NCI-H1092 treated with DMSO at 0.1 percent for 48 hours (cell line): Measurements from ENCODE around the gene FBXO10.
"Not testable (repeated sequence)": the region's sequence is repeated elsewhere in the genome, so short reads cannot be mapped to it uniquely, and the experiment has no call there.

Experiments used
- DNase-seq: peaks from one replicate; lab custom pipeline; 2025; lab: John Stamatoyannopoulos, UW

FBXO10 gene

DNA sequence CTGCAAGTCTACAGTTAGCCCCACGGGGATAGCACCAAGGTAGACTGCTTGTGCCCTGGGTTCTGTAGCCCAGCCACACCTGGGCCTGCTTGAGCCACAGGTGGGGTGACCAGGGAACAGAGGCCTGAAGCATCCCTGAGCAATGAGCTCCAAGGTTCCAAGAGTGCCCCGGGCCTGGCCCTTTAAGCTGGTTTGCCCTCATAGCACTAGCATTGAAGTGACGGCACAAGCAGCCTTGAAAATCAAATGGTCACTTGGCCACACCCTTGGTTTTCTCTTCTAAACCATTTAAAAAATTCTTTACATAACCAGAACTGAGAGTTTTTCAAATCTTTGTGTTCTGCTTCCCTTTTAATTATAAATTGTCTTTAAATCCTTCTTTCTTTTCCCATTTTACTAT lies 24.7 kb downstream of the FBXO10 start:
- no peak for DNase-seq

DNA sequence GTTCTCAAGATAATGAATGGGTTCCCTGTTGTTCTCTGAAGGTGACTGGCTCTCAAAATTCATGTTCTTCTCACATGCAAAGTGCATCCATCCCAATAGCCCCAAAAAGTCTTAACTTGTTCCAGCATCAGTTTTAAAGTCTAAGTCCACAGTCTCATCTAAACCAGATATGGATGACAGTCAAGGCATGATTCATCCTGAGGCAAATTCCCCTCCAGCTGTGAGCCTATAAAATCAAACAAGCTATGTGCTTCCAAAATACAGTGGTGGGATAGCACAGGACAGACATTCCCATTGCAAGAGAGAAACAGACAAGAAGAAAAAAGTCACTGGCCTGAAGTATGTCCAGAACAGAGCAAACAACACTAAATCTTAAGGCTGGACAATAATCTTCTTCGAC lies 25.4 kb downstream of the FBXO10 start:
- no peak for DNase-seq

DNA sequence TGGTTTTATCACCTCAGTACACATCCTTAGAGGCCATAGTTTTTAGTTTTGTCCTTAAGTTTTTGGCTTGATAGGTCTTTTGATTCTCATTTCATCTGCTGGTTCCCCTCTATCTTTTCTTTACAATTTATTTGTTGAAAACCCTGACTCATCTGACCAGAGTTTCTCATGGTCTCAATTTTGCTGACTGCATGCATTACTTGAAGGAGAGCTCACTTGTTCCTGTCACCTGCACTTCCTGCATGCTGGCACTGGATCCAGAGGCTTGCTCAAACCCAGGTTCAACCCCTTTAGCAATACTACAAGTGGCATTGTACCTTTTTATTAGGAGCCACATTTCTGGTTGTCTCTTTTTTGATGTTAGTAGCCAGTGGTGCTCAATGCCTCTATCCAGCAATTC lies 26.7 kb downstream of the FBXO10 start:
- DNase-seq = no peak

DNA sequence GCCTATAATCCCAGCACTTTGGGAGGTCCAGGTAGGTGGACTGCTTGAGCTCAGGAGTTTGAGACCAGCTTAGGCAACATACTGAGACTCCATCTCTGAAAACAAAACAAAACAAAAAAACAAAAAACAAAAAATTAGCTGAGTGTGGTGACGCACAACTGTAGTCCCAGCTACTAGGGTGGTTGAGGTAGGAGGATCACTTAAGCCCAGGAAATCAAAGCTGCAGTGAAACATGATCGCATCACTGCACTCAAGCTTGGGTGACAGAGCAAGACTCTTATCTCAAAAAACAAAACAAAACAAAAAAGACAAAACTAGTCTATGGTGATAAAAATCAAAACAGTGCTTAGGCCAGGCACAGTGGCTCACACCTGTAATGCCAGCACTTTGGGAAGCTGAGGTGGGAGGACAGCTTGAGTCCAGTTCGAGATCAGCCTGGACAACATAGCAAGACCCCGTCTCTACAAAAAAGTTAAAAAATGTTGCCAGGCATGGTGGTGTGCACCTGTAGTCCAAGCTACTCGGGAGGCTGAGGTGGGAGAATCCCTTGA lies 28.8 kb downstream of the FBXO10 start:
- no peak for DNase-seq

DNA sequence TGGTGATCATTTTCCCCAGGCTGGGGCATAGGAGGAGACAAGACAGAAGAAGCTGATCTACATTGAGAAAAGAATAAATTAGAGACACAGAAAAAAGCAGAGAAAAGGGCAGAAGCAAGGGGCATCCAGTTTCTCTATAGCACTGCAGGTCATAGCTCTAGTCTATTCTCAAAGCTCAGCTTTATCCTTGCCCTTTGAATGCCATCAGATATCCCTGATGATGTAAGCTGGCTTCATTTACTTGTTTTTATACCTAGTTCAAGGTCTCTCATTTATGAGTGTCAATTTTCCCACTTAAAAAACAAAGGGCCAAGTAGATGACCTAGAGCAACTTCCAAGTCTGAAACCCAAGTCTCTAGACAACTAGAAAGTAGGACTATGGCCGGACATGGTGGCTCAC lies 32.7 kb downstream of the FBXO10 start:
- DNase-seq = no peak

DNA sequence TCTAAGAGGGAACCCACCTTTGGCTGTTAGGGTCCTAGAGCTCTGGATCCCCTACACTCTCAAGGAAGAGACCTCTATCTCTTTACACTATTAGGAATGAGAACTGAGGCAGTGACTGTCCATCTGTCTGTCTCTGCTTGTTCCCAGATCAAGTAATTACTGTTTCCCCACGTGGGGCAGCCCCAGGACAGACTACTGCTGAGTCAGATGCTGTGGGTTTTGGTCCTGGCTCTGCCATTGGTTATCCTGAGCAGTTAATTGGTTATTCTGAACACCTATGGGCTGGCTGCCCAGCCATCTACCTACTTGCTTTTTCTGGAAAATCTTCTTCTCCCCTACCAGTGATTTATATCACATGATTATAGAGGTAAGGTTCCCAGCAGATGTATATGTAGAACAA lies 33.3 kb downstream of the FBXO10 start:
- no peak for DNase-seq

DNA sequence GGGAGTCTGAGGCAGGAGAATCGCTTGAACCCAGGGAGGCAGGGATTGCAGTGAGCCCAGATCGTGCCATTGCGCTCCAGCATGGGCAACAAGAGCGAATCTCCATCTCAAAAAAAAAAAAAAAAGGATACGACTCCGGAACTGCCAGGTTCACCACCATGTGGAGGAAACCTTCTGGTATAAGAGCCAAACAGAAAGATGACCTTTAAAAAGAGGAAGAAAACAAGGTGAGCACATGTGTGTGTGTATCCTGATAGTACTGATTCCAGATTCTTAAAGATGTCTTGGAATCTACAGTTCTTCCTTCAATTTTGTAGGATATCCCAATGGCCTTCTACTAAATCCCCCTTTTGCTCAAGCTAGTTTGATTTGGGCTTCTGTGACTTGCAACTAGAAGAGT lies 33.7 kb downstream of the FBXO10 start:
- DNase-seq = no peak

DNA sequence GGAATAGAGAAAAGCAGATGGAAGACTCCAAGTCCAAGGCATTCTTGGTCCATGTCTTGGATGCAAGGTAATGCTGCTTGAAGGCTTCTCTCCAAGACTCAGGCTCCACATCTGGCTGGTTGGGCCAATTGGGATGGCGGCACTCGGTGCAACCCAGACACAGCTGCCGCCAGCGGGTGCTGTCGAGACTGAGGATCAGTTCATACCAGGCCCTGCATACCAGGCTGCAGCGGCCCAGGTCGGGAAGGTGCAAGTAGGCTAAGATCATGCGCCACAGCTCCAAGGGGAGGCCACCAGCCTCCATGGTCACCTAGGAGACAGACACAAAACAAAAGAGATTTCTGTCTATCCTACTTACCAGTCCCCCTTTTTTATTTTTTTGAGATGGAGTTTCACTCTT lies 34.7 kb downstream of the FBXO10 start:
- DNase-seq = no peak

DNA sequence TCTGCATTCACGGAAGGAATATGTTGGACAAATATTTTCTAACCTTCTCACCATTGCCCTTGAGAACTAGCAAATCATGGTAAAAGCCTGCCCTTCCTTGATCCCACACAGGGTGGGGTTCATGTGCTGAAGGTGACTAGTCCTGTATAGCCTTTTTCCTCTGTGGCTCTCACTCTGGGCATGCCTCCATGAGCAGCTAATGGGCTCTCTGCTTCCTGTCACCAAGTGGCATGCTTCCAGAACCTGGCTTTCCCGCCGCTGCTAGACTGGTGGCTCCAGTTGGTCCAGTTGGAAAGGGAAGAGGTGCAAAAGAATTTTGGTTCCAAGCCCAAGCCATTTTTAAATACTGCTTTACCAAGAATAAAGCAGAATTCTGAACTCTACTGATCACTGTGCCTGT lies 35.5 kb downstream of the FBXO10 start:
- DNase-seq = no peak

DNA sequence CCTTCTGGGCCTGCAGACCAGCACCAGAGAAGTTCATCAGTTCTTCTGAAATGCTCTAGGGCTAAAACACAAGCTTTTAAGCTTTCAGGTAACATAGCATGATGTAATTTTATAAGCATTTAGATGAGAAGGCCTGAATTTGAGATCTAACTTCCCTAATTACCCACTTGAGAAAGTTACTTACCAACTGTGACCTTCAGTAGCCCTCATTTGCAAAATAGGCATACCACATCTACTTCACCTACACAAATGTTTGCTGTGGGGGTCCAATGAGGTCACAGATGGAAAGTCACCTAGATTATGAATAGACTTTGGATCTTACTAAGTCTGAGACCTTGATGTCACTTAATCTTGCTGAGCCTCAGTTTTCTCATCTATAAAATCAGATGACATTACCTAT lies 36.5 kb downstream of the FBXO10 start:
- no peak for DNase-seq

DNA sequence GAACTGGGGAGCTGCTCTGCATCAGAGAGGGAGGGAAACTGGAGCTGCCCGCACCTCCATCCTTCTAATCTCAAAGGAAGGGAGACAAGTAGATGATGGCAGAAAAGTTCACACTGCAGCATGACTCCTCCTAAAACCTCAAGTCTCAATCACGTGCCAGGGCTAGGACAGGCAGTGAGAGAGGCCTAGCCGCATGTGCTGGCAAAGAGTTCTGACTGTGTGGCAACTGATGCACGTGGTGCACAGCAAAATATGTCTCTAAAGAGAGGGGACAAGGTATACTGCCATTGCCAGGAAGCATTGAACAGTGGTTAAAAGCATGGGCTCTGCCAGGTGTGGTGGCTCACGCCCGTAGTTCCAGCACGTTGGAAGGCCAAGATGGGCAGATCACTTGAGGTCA lies 38.1 kb downstream of the FBXO10 start:
- DNase-seq = no peak

DNA sequence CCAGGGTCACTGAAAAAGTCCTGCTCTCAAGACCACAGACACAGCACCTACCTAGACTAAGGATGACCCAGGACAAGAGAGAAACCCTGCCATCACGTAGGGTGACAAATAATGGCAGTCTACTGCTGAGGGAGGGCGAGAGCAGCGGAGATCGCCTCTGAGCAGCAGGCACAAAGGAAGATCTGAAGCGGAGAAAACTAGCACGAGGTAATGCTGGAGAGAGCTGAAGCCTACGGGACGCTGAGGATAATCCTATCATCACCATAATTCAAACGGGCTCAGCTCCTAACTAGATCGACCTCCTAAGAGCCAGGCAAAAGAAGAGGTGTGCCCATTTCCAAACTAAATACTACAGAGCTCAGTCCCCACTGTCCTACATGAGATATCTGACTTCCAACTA lies 41.3 kb downstream of the FBXO10 start:
- no peak for DNase-seq

DNA sequence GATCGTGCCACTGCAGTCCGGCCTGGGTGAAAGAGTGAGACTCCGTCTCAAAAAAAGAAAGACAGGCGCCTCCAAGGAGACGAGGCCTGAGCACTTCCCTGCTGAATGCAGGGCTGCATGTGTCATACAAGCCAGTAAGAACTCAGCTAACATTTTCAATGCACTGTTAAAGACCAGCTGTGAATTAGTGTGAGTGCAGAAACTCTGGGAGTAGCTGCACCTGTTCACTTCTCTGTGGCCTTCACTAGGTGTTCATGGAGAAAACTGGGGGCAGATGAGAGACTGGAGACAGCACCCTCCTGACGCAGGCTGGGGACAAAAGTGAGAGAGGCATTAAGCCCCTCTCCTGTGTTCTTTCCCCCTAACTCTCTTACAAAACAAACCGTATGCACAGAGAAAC lies 41.8 kb downstream of the FBXO10 start:
- no peak for DNase-seq

DNA sequence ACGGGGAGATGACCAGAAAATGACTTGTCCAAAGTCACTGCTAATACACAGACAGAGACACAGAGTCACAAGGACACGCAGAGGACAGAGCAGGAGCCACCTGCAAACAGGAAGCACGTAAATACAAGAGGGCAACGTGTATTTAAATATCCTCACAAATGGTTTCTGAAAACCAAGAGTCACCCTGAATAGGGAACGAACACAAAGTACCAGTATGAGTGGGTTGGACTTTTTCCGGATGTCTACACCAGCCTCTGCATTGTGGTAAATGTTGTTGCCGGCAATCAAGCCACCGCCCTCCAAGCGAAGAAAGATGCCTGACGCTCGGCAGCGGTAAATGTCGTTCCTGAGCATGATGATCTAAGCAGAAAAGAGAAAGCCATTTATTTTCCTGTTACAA lies 44.5 kb downstream of the FBXO10 start:
- DNase-seq = no peak

DNA sequence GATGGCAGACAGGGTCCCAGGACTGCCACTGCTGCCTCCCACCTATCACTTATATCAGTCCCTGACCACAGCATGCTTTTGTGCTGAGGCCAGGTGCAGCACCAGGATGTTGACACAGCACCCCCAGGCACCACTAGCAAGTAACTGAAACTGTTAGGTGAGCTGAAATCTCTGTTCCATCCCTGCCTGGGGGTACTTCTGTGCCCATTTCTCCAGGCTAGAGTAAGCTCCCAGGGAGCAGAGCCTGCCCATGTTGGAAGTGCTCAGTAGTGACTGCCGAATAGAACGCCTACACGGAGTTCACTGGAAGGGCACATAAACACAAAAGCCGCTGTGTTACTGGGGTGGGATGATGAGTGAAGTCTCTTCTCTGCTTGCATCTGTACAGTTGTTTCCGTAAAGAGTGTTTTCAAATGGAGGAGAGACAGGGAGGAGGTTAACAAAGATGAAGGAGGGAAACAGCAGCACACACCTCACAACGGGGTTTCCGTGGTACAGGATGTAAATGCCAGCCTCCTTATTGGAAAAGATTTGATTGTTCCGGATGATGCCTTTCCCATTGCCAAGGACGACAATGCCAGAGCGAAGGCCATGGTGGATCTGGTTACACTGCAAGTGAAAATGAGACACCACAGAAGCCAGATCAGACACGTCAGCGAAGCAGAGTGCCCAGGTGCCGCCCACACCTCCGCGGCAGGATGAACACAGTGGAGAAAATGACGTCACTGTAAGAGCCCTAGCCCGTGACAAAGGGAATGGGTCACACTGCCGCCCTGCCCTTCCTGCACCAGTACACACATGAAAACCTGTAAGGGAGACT lies 47.3 kb downstream of the FBXO10 start:
- no peak for DNase-seq

DNA sequence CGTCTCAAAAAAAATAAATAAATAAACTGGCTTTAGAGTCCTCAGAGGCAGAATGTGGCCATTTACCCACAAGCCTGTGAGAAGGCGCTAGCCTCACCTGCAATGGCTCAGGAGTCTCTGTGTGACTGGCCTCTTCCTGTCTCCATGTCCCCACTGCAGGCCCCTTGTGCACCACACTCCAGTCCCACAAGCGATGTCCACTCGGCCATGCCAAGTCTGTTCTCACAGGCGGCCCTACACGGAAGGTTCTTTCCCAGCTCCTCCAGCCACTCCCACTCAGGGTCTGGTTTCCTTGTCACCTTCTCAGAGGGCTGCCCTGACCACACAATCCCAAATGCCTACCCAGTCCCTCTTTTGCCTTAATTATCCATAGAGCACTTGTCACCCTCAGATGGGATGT lies 52.3 kb downstream of the FBXO10 start:
- no peak for DNase-seq

DNA sequence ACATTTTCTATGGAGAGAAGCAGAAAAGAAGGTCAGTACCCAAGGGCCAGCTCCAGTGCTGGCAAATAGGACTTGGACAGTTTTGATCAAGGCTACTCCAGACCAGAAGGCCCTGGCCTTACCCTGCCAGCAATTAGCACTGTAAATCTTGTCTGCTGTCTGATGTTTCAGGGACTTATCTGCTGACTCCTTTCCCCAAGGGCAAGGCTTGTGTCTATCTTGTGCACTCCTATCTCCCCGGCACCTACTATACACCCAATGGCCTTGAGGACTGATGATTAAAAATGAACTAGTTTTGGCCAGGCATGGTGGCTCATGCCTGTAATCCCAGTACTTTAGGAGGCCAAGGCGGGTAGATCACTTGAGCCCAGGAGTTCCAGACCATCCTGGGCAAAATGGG lies 53.2 kb downstream of the FBXO10 start:
- DNase-seq = no peak

DNA sequence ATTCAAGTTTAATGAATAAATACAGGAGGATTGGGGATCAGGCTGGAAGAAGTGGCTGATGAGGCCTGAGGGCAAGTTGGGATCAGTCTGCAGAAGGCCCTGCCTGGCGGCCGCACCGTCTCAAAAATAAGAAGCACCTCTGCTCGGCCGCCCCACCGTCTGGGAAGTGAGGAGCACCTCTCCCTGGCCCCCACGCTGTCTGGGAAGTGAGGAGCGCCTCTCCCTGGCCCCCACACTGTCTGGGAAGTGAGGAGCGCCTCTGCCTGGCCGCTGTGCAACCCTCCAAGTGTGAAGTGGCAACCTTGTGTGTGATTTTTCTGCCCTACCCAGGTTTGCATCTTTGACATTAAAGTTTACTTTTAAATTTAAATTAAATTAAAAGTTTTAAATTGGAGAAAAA lies 55.1 kb downstream of the FBXO10 start:
- DNase-seq = no peak

DNA sequence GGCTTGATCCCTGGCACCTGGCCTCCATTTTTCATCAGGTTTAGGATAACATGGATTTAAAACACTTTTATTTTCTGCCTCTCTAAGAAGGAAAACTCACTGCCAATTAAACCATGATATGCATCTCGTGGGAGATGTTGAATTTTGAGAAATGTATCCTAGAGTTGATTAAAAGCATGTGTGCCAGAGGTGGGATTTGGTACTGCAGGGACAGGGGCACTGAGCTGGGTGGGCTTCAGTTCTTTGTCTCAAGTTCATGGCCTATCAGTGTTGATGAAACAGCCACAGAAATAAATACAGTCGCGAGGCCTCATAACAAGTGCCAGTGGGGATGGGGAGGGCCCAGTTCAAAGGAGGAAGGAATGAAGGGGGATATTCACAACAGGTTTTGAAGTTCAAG lies 55.5 kb downstream of the FBXO10 start:
- no peak for DNase-seq

DNA sequence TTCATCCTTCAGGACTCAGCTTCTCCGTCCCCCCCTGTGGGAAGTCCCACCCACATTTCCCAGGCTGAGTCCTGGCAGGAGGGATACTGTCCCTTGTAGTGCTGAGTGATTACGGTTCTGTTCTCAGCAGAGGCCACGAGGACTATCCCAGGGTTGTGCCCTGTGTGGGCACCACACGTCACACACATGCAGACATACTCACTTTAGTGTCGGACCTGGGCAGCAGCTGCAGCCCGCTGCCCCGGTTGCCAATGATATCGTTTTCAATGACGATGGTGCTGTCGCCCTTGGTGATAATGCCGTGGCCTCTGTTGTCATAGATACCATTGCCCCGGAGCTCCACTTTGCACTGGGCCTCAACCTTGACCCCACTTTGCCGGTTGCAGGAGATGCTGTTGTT lies 58.3 kb downstream of the FBXO10 start:
- no peak for DNase-seq

DNA sequence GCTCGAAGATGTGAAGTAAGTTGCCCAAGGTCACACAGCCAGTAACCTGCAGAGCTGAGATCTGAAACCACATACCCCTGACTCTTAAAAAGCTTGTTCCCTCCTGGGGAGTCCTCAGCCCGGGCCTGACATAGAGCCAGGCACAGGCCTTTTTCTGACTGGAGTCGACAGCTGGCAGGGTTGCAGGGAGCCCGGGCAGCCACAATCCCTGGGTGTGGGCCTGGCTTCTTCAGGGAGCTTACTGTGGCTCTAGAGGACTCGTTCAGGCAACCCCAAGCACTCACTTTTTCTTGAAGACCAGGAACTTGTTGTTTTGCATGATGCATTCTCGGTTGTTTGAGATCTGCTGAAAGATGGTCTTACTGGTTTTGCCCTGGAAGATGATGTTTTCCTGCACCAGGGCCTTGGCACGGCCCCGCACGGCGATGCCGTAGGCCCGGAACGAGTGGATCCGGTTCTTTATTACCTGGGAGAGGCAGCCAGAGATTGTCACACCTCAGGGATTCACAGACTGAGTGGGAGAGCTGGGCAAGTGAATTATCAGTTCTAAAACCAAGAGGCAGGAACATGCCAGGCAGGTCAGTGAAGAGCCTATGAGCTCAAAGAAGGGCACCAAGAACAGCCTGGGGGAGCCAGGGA lies 60.4 kb downstream of the FBXO10 start:
- no peak for DNase-seq

DNA sequence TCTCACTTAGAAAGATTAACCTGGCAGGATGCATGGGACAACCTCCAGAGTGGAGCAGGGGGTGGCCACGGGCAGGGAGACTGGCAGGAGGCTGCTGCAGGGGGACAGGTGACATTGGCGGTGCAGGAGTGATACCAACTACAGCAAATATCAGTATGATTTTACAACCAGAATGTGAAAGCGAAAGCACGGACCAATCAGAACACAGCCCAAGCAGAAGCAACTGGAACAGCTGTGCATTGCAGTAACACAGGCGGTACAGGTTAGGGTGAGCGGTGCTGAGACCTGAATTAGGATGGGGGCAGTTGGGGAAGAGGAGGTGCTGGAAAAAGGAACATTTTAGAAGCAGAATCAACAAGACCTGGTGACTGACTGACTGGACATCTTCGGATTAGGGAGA lies 61.2 kb downstream of the FBXO10 start:
- no peak for DNase-seq

DNA sequence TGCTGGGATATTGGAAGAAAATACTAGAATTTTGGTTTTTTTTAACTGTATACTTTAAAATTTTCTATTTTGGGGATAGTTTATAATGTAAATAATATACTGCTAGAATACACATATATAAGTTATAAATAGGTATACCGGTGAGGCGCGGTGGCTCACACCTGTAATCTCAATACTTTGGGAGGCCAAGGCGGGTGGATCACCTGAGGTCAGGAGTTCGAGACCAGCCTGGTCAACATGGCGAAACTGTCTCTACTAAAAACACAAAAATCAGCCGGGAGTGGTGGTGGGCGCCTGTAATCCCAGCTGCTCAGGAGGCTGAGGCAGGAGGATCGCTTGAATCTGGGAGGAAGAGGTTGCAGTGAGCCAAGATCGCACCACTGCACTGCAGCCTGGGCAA lies 61.8 kb downstream of the FBXO10 start:
- not testable (repeated sequence) for DNase-seq

DNA sequence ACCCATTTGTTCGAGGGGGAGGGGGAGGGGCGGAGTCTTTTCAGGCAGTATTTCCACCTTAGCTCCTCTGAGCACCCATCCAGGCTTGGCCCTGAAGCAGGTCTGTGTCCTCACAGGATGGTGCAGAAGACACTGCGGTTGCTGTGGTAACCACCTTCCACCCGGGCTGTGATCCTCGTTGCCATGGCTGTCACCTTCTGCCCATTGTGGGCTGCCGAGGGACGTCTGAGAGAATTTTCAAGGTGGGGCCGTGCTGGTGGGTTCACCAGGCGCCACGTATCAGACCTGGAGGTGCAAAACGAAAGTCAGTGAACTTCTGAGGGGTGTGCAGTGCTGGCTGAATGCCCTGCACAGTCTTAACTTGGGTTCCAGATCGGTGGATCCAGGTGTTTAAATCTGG lies 63.7 kb downstream of the FBXO10 start:
- no peak for DNase-seq
